Activated T-cell treated with anti-CD3 and anti-CD28 coated beads for 48 hours (primary cell): Measurements from ENCODE around the gene PGM3.

Experiments used
- DNase-seq: peaks from one replicate; pipeline ENCODE4 v3.0.0-alpha.2; 2020; ENCODE audit warnings: low read depth

Gene PGM3

DNA sequence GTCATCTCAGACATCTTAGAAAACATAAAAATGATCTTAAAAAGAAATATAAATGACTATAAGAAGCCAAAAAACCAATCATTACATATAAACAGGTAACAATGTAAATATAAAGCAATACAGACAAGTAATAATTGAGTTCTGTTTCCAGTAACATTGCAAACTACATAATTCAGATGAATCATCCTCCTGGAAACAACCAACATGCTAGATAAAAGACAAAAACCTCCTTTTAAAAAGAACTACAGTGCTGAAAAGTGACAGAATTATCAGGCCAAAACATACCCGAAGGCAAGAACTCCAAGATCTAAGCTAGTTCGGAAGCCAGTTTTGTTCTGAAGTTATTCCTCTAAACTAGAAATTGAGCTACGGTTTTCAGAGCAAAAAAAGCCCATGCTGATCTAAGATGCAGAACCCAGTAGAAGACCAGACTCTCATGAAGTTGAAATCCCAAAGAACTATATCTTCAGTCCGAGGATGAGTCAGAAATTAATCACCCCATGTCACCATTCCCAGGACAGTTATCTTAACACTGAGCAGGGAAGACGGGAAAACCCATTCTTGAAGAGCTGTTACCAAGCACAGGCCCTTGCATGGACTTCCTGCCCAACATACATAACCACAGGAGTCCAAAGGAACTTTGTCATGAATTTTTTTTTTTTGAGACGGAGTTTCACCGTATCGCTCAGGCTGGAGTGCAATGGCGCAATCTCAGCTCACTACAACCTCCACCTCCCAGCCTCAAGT is 9.8 kb downstream of the PGM3 start:
- DNase-seq: no peak

- no peak for DNase-seq
Observed at GRCh38 chr6:83182114-83182513, 11.0 kb downstream of the PGM3 start.

DNA sequence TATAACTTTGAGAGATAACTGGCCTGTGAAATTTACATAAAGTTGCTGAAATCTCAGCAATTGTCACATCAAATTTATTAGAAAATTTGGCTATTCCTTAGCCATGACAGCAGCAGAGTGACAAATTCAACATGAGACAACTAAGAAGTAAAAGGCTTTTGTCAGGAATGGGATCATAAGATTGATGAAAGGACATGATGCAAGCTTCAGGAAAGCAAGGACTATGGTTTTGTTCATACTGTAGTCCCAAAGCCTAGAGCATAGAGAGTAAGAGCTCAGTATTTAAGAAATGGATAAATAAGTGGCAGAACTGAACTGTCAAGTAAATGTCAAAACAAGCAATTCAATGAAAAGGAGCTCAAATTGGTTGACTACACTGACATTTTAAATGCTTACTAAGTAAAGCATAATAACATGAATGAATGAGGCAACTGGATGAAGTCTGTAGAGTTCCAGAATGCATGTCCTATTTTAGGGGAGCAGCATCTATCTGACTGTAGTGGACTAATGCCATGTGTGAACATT is 12.6 kb downstream of the PGM3 start:
- no peak for DNase-seq

DNA sequence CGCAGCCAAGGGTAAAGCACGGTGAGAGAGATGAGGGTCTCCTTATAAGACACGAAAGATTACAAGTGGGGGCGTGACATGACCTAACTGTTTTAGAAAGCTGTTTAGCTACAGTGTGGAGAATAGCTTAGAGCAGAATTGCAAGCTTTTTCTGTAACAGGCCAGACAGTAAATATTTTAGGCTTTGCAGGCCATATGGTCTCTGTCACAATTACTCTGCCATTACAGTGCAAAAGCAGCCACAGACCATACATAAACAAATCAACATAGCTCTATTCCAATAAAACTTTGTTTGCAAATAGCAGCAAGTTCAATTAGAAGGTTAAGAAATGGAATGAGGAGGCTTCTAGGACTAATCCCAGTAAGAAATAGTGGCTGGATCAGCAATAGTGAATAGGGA is 16.8 kb downstream of the PGM3 start:
- no peak for DNase-seq

GRCh38 chr6:83169511-83169910 is 23.6 kb downstream of the PGM3 start:
- no peak for DNase-seq

- DNase-seq: no peak
Observed at GRCh38 chr6:83169106-83169505, 24.0 kb downstream of the PGM3 start.

- no peak for DNase-seq
Observed at GRCh38 chr6:83168556-83168955, 24.5 kb downstream of the PGM3 start.

- DNase-seq: no peak
Observed at GRCh38 chr6:83167726-83168278, 25.3 kb downstream of the PGM3 start.

- DNase-seq: no peak
Observed at GRCh38 chr6:83160167-83160566, 32.9 kb downstream of the PGM3 start.

GRCh38 chr6:83155794-83156193 is 37.3 kb downstream of the PGM3 start:
- no peak for DNase-seq

DNA sequence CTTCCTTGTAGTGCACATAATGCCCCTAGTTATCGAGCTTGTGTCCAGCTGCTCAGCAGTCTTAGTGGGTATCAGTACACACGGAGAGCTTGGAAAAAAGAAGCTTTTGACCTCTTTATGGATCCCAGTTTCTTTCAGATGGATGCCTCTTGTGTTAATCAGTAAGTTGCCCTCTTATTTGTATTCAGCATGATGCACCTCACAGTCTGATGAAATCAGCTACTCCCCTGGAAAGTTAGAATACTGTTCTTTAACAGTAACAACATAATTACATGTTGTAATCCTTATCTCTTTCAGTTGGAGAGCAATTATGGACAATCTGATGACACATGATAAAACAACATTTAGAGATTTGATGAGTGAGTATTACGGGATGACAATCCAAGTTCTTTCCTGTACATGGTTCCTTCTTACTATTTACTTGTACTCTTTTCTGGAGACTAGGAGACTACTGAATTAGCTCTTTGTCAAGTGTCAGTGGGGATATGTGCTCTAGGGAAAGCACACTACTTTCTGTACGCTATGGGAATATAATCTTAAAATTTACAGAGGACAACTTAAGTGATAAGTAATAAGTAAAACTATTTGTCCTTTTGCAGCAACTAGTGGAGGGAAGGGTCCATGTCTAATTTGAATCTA is 39.1 kb downstream of the PGM3 start:
- DNase-seq: no peak

- no peak for DNase-seq
Observed at GRCh38 chr6:83152913-83153312, 40.2 kb downstream of the PGM3 start.

DNA sequence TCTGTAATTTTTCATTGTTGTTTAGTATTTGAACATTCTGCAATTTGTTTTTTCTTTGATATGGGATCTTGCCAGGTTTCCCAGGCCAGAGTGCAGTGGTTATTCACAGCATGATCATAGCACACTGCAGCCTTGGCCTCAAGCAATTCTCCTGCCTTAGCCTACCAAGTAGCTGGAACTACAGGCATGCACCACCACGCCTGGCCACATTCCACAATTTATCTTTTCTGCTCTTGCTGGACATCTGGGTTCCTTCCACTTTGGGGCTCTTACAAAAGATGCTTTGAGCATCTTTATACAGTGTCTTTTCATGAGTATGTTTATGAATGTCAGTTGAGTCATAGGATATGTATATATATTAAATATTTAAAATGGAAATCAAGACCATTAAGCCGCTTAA is 42.0 kb downstream of the PGM3 start:
- no peak for DNase-seq

- no peak for DNase-seq
Observed at GRCh38 chr6:83138758-83139157, 54.3 kb downstream of the PGM3 start.

- DNase-seq: no peak
Observed at GRCh38 chr6:83138118-83138722, 54.8 kb downstream of the PGM3 start.

- no peak for DNase-seq
Observed at GRCh38 chr6:83132121-83132520, 60.9 kb downstream of the PGM3 start.

GRCh38 chr6:83127976-83128375 is 65.1 kb downstream of the PGM3 start:
- DNase-seq: no peak

DNA sequence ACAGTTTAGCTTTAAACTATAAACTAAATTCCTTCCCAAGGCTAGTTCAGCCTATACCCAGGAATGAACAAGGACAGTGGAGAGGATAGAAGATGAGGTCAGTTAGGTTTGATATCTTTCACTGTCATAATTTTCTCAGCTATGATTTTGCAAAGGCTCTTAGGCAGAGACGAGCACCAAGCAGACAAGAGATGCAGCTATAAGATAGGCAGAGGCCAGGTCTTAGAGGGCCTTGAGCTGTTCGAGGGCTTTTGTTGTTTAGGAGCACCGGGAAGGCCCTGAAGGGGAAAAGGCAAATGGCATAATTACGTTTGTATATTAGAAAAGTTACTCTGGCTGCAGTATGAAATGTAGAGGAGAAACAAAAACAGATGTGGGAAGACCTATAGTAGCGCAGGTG is 65.8 kb downstream of the PGM3 start:
- DNase-seq: no peak

DNA sequence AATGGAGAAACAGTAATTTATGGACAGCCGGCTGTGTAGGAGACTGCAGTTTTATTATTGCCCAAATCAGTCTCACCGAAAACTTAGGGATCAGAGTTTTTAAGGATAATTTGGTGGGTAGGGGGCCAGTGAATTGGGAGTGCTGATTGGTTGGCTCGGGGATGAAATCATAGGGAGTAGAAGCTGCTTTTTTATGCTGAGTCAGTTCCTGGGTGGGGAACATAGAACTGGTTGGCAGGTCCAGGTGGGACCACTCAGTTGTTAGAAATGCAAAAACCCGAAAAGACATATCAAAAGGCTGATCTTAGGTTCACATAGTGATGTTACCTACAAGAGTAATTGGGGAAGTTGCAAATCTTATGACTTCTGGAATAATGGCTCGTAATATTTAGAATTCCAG is 66.3 kb downstream of the PGM3 start:
- no peak for DNase-seq

- DNase-seq: no peak
Observed at GRCh38 chr6:83126223-83126622, 66.8 kb downstream of the PGM3 start.

DNA sequence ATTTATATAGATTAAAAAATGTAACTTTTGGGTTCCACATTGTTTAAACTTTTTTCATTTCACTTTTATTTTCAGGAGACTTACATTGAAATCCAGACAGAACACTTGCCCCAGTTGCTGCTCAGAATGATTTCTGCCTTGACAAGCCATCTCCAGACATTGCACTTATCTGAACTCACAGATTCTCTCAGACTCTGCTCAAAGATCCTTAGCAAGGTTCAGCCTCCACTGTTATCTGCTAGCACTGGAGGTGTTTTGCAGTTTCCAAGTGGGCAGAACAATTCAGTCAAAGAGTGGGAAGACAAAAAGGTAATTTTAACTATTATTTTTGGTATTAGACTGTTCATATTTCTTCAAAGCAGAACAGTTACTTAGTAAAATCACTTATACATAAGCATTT is 67.6 kb downstream of the PGM3 start:
- no peak for DNase-seq

DNA sequence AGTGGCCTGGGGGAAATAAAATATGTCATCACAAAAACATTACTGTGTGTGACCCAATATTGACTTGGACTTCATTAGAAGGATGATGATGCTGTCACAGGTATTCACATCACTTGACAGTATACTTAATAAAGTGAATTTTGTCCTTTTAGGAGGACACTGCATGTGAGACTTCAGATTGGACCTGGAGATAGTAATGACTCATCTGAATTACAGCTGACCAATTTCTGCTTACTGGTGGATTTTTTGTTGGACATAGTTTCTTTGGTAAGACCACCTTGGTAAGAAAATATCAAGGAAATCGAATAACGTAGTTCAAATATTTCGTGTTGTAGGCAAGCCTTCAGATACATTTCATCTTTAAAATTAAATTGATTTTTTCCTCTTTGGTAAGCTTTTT is 68.5 kb downstream of the PGM3 start:
- DNase-seq: no peak

GRCh38 chr6:83119742-83120300 is 73.2 kb downstream of the PGM3 start:
- DNase-seq: no peak
